ENCODE data around the gene STK35. TPM values are rescaled to one million over a fixed set of nuclear protein-coding genes. Genes with fewer than 3 reads are reported as not detected.

Gene STK35
- total and polyA plus RNA-seq, 2 donors (not counting 3 experiments of a cell fraction or from before 2014, with no cell fraction given), result 10.2 to 17.5 TPM

DNA sequence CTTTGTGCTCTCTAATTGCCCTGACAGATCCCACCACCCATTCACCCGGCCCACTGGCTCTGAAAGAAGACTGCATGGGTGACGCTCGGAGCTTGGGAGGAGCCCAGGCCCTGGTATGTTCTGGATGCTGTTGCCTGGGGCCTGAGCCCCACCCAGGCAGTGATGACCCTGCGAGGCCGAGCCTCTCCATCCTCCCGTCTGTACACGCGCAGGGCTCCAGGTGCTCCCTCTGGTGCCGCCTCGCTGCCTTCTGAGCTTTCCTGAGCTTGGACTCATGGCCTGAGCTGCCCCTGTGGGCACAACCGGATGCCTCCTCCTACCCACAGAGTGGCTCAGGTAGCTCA, 61.2 kb downstream of the STK35 start:
- intact Hi-C loops (cut with micrococcal nuclease) (no loop called here), dilution Hi-C loops (cut with MboI; ENCODE audit: extremely low pct_ligation_motif_present, low sequenced_read_pairs) (no loop called here)
- Histone ChIP-seq H3K4me2 (ENCODE audit: insufficient read depth, low read length) (no peak overlapping the region), H3K27ac (ENCODE audit: insufficient read depth, low read depth, low read length) (no peak overlapping the region), H3K9ac (replicated peaks; ENCODE audit: extremely low read depth, insufficient read depth, low read length) (no peak overlapping the region), H3K4me1 (ENCODE audit: control insufficient read depth, extremely low read depth, insufficient read depth, low read length) (no peaks in the 10 kb centered on the region), H3K36me3 (ENCODE audit: control insufficient read depth in 2 of 2, extremely low read depth in 1 of 2, insufficient read depth in 2 of 2, low read length in 2 of 2) (no peaks in the 10 kb centered on the region), H3K27me3 (ENCODE audit: control insufficient read depth in 2 of 2, insufficient read depth in 2 of 2, low read length in 2 of 2) (no peaks in the 10 kb centered on the region), H3K4me3 (replicated peaks in 1 of 3; ENCODE audit: insufficient read depth in 1 of 3, low read depth in 1 of 3, low read length in 3 of 3) (no peak overlapping the region), H3K79me2 (ENCODE audit: control insufficient read depth, insufficient read depth, low read length) (no peaks in the 10 kb centered on the region), H3K9me1 (replicated peaks; ENCODE audit: control insufficient read depth, extremely low read depth, insufficient read depth, low read length) (no peaks in the 10 kb centered on the region), H3K9me3 (replicated peaks; ENCODE audit: control insufficient read depth, insufficient read depth, low read length) (no peaks in the 10 kb centered on the region), H2AFZ (ENCODE audit: low read depth, low read length) (no peak overlapping the region), H4K20me1 (replicated peaks; ENCODE audit: control insufficient read depth, extremely low read depth, insufficient read depth, low read length) (no peaks in the 10 kb centered on the region)
- DNase-seq (ENCODE audit: low read depth, low spot score) (no peak), FAIRE-seq (no peak)
- no TSS peak for BruUV-seq (replicated peaks)
- no peak for TF ChIP-seq POLR2AphosphoS5 (IDR thresholded peaks at IDR 0.05; ENCODE audit: insufficient read depth, low read depth, low read length)
- no peak for TF ChIP-seq JUN (IDR thresholded peaks at IDR 0.05; ENCODE audit: borderline replicate concordance, insufficient read depth, insufficient read length, low read depth)
- no peak for TF ChIP-seq EZH2 (IDR thresholded peaks at IDR 0.05; ENCODE audit: borderline replicate concordance, low read depth, low read length, severe bottlenecking)
- no peak for TF ChIP-seq POLR2A (IDR thresholded peaks at IDR 0.05; ENCODE audit: low read depth, low read length)
- no peak for TF ChIP-seq FOS (IDR thresholded peaks at IDR 0.05; ENCODE audit: borderline replicate concordance, insufficient read depth, low read length)
- TF ChIP-seq, protein P1, sequence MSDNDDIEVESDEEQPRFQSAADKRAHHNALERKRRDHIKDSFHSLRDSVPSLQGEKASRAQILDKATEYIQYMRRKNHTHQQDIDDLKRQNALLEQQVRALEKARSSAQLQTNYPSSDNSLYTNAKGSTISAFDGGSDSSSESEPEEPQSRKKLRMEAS (IDR thresholded peaks at IDR 0.05; ENCODE audit: insufficient read depth, insufficient read length), result no peak
- no peak for TF ChIP-seq MYC (IDR thresholded peaks at IDR 0.05; ENCODE audit: low read depth, low read length)
- no peak for TF ChIP-seq GATA2 (IDR thresholded peaks at IDR 0.05; ENCODE audit: insufficient read depth, insufficient read length, low read depth, low read length)
- TF ChIP-seq, protein P2, sequence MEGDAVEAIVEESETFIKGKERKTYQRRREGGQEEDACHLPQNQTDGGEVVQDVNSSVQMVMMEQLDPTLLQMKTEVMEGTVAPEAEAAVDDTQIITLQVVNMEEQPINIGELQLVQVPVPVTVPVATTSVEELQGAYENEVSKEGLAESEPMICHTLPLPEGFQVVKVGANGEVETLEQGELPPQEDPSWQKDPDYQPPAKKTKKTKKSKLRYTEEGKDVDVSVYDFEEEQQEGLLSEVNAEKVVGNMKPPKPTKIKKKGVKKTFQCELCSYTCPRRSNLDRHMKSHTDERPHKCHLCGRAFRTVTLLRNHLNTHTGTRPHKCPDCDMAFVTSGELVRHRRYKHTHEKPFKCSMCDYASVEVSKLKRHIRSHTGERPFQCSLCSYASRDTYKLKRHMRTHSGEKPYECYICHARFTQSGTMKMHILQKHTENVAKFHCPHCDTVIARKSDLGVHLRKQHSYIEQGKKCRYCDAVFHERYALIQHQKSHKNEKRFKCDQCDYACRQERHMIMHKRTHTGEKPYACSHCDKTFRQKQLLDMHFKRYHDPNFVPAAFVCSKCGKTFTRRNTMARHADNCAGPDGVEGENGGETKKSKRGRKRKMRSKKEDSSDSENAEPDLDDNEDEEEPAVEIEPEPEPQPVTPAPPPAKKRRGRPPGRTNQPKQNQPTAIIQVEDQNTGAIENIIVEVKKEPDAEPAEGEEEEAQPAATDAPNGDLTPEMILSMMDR (IDR thresholded peaks at IDR 0.05; ENCODE audit: extremely low read depth in 1 of 2, insufficient read depth in 1 of 2, low read depth in 1 of 2, low read length in 2 of 2), result no peak
- POLR2A ChIA-PET, result no interaction called here
- CTCF ChIA-PET, result interaction anchor here (0.7 to 2.1 kb wide), 2 partner anchors 10 to 70 kb away, joined by 4 to 11 read pairs; no protein-coding TSS in a partner anchor

Measured in endothelial cell of umbilical vein (primary cell).